C4-2B (cell line): ENCODE results near the gene PIP5K1C.

Source experiments
- ZFX ChIP-seq: fragments of 450-650 bp; IDR thresholded peaks from 2 replicates; pipeline ENCODE4 v1.6.1; 2017
- TF ChIP-seq, protein P1 (sequence below): fragments of 450-650 bp; conservative IDR thresholded peaks from 2 replicates; pipeline ENCODE4 v1.5.1; 2017; ENCODE audit warnings: mild to moderate bottlenecking

DNA sequence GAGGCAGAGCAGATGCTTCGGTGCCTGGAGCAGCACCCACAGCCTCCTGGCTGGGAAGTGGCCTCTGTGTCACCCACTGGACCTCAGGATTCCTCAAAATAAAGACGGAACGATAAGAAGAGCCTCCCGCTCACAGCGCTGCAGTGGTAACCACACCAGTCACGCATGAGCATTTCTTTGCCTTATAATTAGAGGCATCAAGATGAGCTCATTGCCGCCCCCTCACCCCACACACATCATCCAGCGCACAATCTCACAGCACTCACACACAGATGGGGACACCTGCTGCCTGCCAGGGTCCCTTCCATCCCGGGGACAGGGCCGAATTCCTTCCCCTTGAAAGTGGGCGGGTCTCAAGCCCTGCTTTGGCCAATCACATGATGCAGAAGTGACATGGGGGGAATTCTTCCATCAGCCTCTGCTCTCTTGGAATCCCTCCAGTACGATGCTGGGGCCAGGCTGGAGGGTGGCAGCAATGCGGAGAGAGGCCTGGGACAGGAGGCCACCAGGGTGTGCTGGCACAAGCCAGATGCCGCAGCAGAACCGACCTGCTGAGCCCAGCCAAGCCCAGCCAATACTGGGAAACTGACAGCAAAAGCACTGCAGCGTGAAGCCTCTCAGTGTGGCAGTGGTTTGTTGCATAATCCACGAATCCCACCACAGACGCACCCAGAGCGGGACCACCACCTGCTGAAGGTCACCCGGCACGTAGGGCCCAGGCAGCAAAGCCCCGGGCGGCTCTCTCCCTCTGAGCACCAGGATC, 16.0 kb downstream of the PIP5K1C start:
- TF ChIP-seq, protein P1, sequence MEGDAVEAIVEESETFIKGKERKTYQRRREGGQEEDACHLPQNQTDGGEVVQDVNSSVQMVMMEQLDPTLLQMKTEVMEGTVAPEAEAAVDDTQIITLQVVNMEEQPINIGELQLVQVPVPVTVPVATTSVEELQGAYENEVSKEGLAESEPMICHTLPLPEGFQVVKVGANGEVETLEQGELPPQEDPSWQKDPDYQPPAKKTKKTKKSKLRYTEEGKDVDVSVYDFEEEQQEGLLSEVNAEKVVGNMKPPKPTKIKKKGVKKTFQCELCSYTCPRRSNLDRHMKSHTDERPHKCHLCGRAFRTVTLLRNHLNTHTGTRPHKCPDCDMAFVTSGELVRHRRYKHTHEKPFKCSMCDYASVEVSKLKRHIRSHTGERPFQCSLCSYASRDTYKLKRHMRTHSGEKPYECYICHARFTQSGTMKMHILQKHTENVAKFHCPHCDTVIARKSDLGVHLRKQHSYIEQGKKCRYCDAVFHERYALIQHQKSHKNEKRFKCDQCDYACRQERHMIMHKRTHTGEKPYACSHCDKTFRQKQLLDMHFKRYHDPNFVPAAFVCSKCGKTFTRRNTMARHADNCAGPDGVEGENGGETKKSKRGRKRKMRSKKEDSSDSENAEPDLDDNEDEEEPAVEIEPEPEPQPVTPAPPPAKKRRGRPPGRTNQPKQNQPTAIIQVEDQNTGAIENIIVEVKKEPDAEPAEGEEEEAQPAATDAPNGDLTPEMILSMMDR: no peak
- TF ChIP-seq ZFX: no peak
